Measurements from ENCODE around the gene FAM229A.

FAM229A gene

GRCh38 chr1:32376199-32376598, 13.9 kb upstream of the FAM229A start:
- Histone ChIP-seq H4K91ac (ENCODE audit: low read length) (no peak overlapping the region), H3K9ac (ENCODE audit: low read length) (no peak overlapping the region), H3K4me1 (ENCODE audit: control insufficient read depth, insufficient read depth, low read depth, low read length) (no peaks in the 10 kb centered on the region), H4K8ac (ENCODE audit: low read length) (no peak overlapping the region), H3K14ac (ENCODE audit: low read length in 2 of 2) (no peak overlapping the region), H2BK12ac (ENCODE audit: low read length in 2 of 2) (no peak overlapping the region), H2BK5ac (ENCODE audit: low read depth, low read length, poor library complexity, severe bottlenecking) (no peak overlapping the region), H3K18ac (ENCODE audit: low read depth in 1 of 2, low read length in 2 of 2) (no peak overlapping the region), H2BK120ac (ENCODE audit: low read depth, low read length) (no peak overlapping the region), H3K27me3 (ENCODE audit: control insufficient read depth in 1 of 2, insufficient read depth in 1 of 2, low read length in 2 of 2) (no peaks in the 10 kb centered on the region), H3K27ac (ENCODE audit: low read length, poor library complexity, severe bottlenecking) (no peak overlapping the region), H3K4ac (ENCODE audit: low read depth in 1 of 2, low read length in 2 of 2) (no peak overlapping the region), H3K79me1 (replicated peaks; ENCODE audit: low read length, poor library complexity, severe bottlenecking) (peaks cover 21% of the 10 kb centered on the region), H3K36me3 (ENCODE audit: control insufficient read depth in 1 of 2, insufficient read depth in 2 of 2, low read depth in 1 of 2, low read length in 2 of 2) (peaks cover 85 to 96% of the 10 kb centered on the region in 2 experiments), H3K9me3 (ENCODE audit: control insufficient read depth, low read length) (no peaks in the 10 kb centered on the region), H3K4me2 (ENCODE audit: low read length, poor library complexity, severe bottlenecking) (no peak overlapping the region), H3K4me3 (ENCODE audit: insufficient read depth in 1 of 2, low read depth in 1 of 2, low read length in 2 of 2) (no peak overlapping the region), H3K23ac (ENCODE audit: low read length in 2 of 2) (no peak overlapping the region), H2BK15ac (ENCODE audit: low read depth, poor library complexity, severe bottlenecking) (no peak overlapping the region), H2AFZ (ENCODE audit: low read depth, low read length) (no peak overlapping the region), H2AK5ac (ENCODE audit: low read length, severe bottlenecking) (no peak overlapping the region)
- 94% methylated on average over 11 of the region's 11 CpGs for WGBS
- no peak for DNase-seq

- Histone ChIP-seq H3K36me3 (ENCODE audit: control insufficient read depth in 1 of 2, insufficient read depth in 2 of 2, low read depth in 1 of 2, low read length in 2 of 2) (peaks cover 65 to 89% of the 10 kb centered on the region in 2 experiments), H3K18ac (ENCODE audit: low read depth in 1 of 2, low read length in 2 of 2) (no peak overlapping the region), H3K23ac (ENCODE audit: low read length in 2 of 2) (no peak overlapping the region)
These were observed 11.8 kb upstream of the FAM229A start for GRCh38 chr1:32373996-32374592.

GRCh38 chr1:32372149-32372756, 10.0 kb upstream of the FAM229A start:
- Histone ChIP-seq H3K14ac (ENCODE audit: low read length in 2 of 2) (no peak overlapping the region), H3K9me3 (ENCODE audit: control insufficient read depth, low read length) (no peaks in the 10 kb centered on the region), H2BK12ac (ENCODE audit: low read length in 2 of 2) (no peak overlapping the region), H3K23ac (ENCODE audit: low read length in 2 of 2) (no peak overlapping the region), H2AFZ (ENCODE audit: low read depth, low read length) (no peak overlapping the region), H3K79me1 (replicated peaks; ENCODE audit: low read length, poor library complexity, severe bottlenecking) (peaks cover 19% of the 10 kb centered on the region), H4K8ac (ENCODE audit: low read length) (no peak overlapping the region), H3K27ac (ENCODE audit: low read length, poor library complexity, severe bottlenecking) (no peak overlapping the region), H3K4me3 (ENCODE audit: insufficient read depth in 1 of 2, low read depth in 1 of 2, low read length in 2 of 2) (no peak overlapping the region), H2BK120ac (ENCODE audit: low read depth, low read length) (no peak overlapping the region), H3K9ac (ENCODE audit: low read length) (no peak overlapping the region), H2AK5ac (ENCODE audit: low read length, severe bottlenecking) (no peak overlapping the region), H3K4ac (ENCODE audit: low read depth in 1 of 2, low read length in 2 of 2) (no peak overlapping the region), H2BK5ac (ENCODE audit: low read depth, low read length, poor library complexity, severe bottlenecking) (no peak overlapping the region), H3K18ac (ENCODE audit: low read depth in 1 of 2, low read length in 2 of 2) (no peak overlapping the region), H3K36me3 (ENCODE audit: control insufficient read depth in 1 of 2, insufficient read depth in 2 of 2, low read depth in 1 of 2, low read length in 2 of 2) (peaks cover 62 to 89% of the 10 kb centered on the region in 2 experiments), H3K4me1 (ENCODE audit: control insufficient read depth, insufficient read depth, low read depth, low read length) (no peaks in the 10 kb centered on the region), H2BK15ac (ENCODE audit: low read depth, poor library complexity, severe bottlenecking) (no peak overlapping the region), H3K27me3 (ENCODE audit: control insufficient read depth in 1 of 2, insufficient read depth in 1 of 2, low read length in 2 of 2) (no peaks in the 10 kb centered on the region), H3K4me2 (ENCODE audit: low read length, poor library complexity, severe bottlenecking) (no peak overlapping the region), H4K91ac (ENCODE audit: low read length) (no peak overlapping the region)
- peak; percentile 28 for DNase-seq
- WGBS: 96% methylated on average over 5 of the region's 5 CpGs

More at GRCh38 chr1:32373996-32374592, 11.8 kb upstream of the FAM229A start:
- H3K9ac ChIP-seq (ENCODE audit: low read length): no peak overlapping the region
- no peak overlapping the region for H3K4ac ChIP-seq (ENCODE audit: low read depth in 1 of 2, low read length in 2 of 2)
- no peak overlapping the region for H3K4me3 ChIP-seq (ENCODE audit: insufficient read depth in 1 of 2, low read depth in 1 of 2, low read length in 2 of 2)
- H3K14ac ChIP-seq (ENCODE audit: low read length in 2 of 2): no peak overlapping the region
- H3K27ac ChIP-seq (ENCODE audit: low read length, poor library complexity, severe bottlenecking): no peak overlapping the region
- H3K79me1 ChIP-seq (replicated peaks; ENCODE audit: low read length, poor library complexity, severe bottlenecking): peaks cover 19% of the 10 kb centered on the region
- no peaks in the 10 kb centered on the region for H3K27me3 ChIP-seq (ENCODE audit: control insufficient read depth in 1 of 2, insufficient read depth in 1 of 2, low read length in 2 of 2)
- H4K8ac ChIP-seq (ENCODE audit: low read length): no peak overlapping the region
- no peaks in the 10 kb centered on the region for H3K4me1 ChIP-seq (ENCODE audit: control insufficient read depth, insufficient read depth, low read depth, low read length)
- no peaks in the 10 kb centered on the region for H3K9me3 ChIP-seq (ENCODE audit: control insufficient read depth, low read length)
- 80% methylated on average over 1 of the region's 1 CpG for WGBS
- no peak overlapping the region for H2BK120ac ChIP-seq (ENCODE audit: low read depth, low read length)
- H4K91ac ChIP-seq (ENCODE audit: low read length): no peak overlapping the region
- no peak for DNase-seq
- no peak overlapping the region for H2AFZ ChIP-seq (ENCODE audit: low read depth, low read length)
- no peak overlapping the region for H2BK12ac ChIP-seq (ENCODE audit: low read length in 2 of 2)
- H3K4me2 ChIP-seq (ENCODE audit: low read length, poor library complexity, severe bottlenecking): peak overlapping the region; percentile 12
- no peak overlapping the region for H2BK15ac ChIP-seq (ENCODE audit: low read depth, poor library complexity, severe bottlenecking)
- H2BK5ac ChIP-seq (ENCODE audit: low read depth, low read length, poor library complexity, severe bottlenecking): no peak overlapping the region
- no peak overlapping the region for H2AK5ac ChIP-seq (ENCODE audit: low read length, severe bottlenecking)

GRCh38 chr1:32367912-32368635, 5.8 kb upstream of the FAM229A start:
- no peak overlapping the region for H4K91ac ChIP-seq (ENCODE audit: low read length)
- H2BK15ac ChIP-seq (ENCODE audit: low read depth, poor library complexity, severe bottlenecking): no peak overlapping the region
- no peaks in the 10 kb centered on the region for H3K9me3 ChIP-seq (ENCODE audit: control insufficient read depth, low read length)
- H3K4me2 ChIP-seq (ENCODE audit: low read length, poor library complexity, severe bottlenecking): no peak overlapping the region
- H2BK5ac ChIP-seq (ENCODE audit: low read depth, low read length, poor library complexity, severe bottlenecking): no peak overlapping the region
- DNase-seq: no peak
- H2BK120ac ChIP-seq (ENCODE audit: low read depth, low read length): no peak overlapping the region
- peaks cover 65 to 87% of the 10 kb centered on the region in 2 experiments for H3K36me3 ChIP-seq (ENCODE audit: control insufficient read depth in 1 of 2, insufficient read depth in 2 of 2, low read depth in 1 of 2, low read length in 2 of 2)
- H3K4me3 ChIP-seq (ENCODE audit: insufficient read depth in 1 of 2, low read depth in 1 of 2, low read length in 2 of 2): no peak overlapping the region
- no peak overlapping the region for H3K18ac ChIP-seq (ENCODE audit: low read depth in 1 of 2, low read length in 2 of 2)
- no peak overlapping the region for H3K14ac ChIP-seq (ENCODE audit: low read length in 2 of 2)
- 100% methylated on average over 7 of the region's 7 CpGs for WGBS
- H2AFZ ChIP-seq (ENCODE audit: low read depth, low read length): no peak overlapping the region
- H4K8ac ChIP-seq (ENCODE audit: low read length): no peak overlapping the region
- no peak overlapping the region for H3K9ac ChIP-seq (ENCODE audit: low read length)
- peaks cover 10% of the 10 kb centered on the region for H3K79me1 ChIP-seq (replicated peaks; ENCODE audit: low read length, poor library complexity, severe bottlenecking)
- no peak overlapping the region for H3K4ac ChIP-seq (ENCODE audit: low read depth in 1 of 2, low read length in 2 of 2)
- H3K23ac ChIP-seq (ENCODE audit: low read length in 2 of 2): no peak overlapping the region
- H3K27ac ChIP-seq (ENCODE audit: low read length, poor library complexity, severe bottlenecking): no peak overlapping the region
- H2AK5ac ChIP-seq (ENCODE audit: low read length, severe bottlenecking): no peak overlapping the region
- no peaks in the 10 kb centered on the region for H3K27me3 ChIP-seq (ENCODE audit: control insufficient read depth in 1 of 2, insufficient read depth in 1 of 2, low read length in 2 of 2)
- peaks cover 3% of the 10 kb centered on the region for H3K4me1 ChIP-seq (ENCODE audit: control insufficient read depth, insufficient read depth, low read depth, low read length)
- no peak overlapping the region for H2BK12ac ChIP-seq (ENCODE audit: low read length in 2 of 2)
